Pulmonary artery endothelial cell (primary cell): ENCODE measurements around the gene SH3GLB1. TPM values are rescaled to one million over a fixed set of nuclear protein-coding genes. Genes with fewer than 3 reads are reported as not detected.
"Not testable (repeated sequence)": the region's sequence is repeated elsewhere in the genome, so short reads cannot be mapped to it uniquely, and the experiment has no call there.

Experiments used
- DNase-seq: peaks from one replicate; pipeline ENCODE4 v3.0.0-alpha.2; 2011; ENCODE audit warnings: low read depth, low spot score
- total RNA-seq: library from RNA; depleted of rRNA; stranded (reverse); fragments of >200 nt; gene quantifications from 2 replicates; pipeline ENCODE4 v1.2.3, GENCODE V29; 2014

Gene SH3GLB1
- total RNA-seq = 53.3 and 69.8 TPM in 2 replicates

- DNase-seq = peak; percentile 51
These were observed at the start of gene SH3GLB1 for GRCh38 chr1:86704458-86704971. Gene SH3GLB1, plus strand, starts transcription at chr1:86704576. Its CDS starts 324 bp downstream, at chr1:86704900.

GRCh38 chr1:86658381-86658780, 46.0 kb upstream of the SH3GLB1 start:
- not testable (repeated sequence) for DNase-seq

GRCh38 chr1:86666368-86666767, 38.0 kb upstream of the SH3GLB1 start:
- DNase-seq = no peak

GRCh38 chr1:86687595-86687994, 16.8 kb upstream of the SH3GLB1 start:
- DNase-seq = no peak

- no peak for DNase-seq
These were observed 11.7 kb upstream of the SH3GLB1 start for GRCh38 chr1:86692641-86693040.

GRCh38 chr1:86695400-86695799, 9.0 kb upstream of the SH3GLB1 start:
- DNase-seq = no peak

- peak; percentile 67 for DNase-seq
These were observed 7.9 kb upstream of the SH3GLB1 start for GRCh38 chr1:86696522-86696921.

- no peak for DNase-seq
These were observed 5.2 kb upstream of the SH3GLB1 start for GRCh38 chr1:86699186-86699585.

GRCh38 chr1:86701731-86702130, 2.6 kb upstream of the SH3GLB1 start:
- DNase-seq = no peak

GRCh38 chr1:86702954-86703494, 1.4 kb upstream of the SH3GLB1 start:
- not testable (repeated sequence) for DNase-seq

- DNase-seq = no peak
These were observed 499 bp upstream of the SH3GLB1 start for GRCh38 chr1:86703696-86704457.

GRCh38 chr1:86704972-86705664, 742 bp downstream of the SH3GLB1 start:
- no peak for DNase-seq

- DNase-seq = no peak
These were observed 1.2 kb downstream of the SH3GLB1 start for GRCh38 chr1:86705665-86705985.

- no peak for DNase-seq
These were observed 1.8 kb downstream of the SH3GLB1 start for GRCh38 chr1:86706018-86706635.

- no peak for DNase-seq
These were observed 4.5 kb downstream of the SH3GLB1 start for GRCh38 chr1:86708920-86709319.

- no peak for DNase-seq
These were observed 7.9 kb downstream of the SH3GLB1 start for GRCh38 chr1:86712088-86712860.

GRCh38 chr1:86713477-86713876, 9.1 kb downstream of the SH3GLB1 start:
- no peak for DNase-seq

GRCh38 chr1:86714159-86714558, 9.8 kb downstream of the SH3GLB1 start:
- no peak for DNase-seq

GRCh38 chr1:86714561-86715244, 10.3 kb downstream of the SH3GLB1 start:
- no peak for DNase-seq

- no peak for DNase-seq
These were observed 14.4 kb downstream of the SH3GLB1 start for GRCh38 chr1:86718786-86719185.

GRCh38 chr1:86731416-86731815, 27.0 kb downstream of the SH3GLB1 start:
- DNase-seq = no peak
